Stimulated activated CD8-positive, alpha-beta memory T cell treated with anti-CD3 and anti-CD28 coated beads, Interleukin-2, amount 100 ng/mL, for 1 hour (primary cell): Measurements from ENCODE around the gene NIF3L1.
A peak's percentile ranks its signal among the peaks of the same experiment; 100 is the strongest.

Source experiments
- DNase-seq, 2 donors: peaks; one replicate each; pipeline ENCODE4 v3.0.0-alpha.2; 2020; ENCODE audit warnings: low read depth in 2 of 2

Gene NIF3L1, protein sequence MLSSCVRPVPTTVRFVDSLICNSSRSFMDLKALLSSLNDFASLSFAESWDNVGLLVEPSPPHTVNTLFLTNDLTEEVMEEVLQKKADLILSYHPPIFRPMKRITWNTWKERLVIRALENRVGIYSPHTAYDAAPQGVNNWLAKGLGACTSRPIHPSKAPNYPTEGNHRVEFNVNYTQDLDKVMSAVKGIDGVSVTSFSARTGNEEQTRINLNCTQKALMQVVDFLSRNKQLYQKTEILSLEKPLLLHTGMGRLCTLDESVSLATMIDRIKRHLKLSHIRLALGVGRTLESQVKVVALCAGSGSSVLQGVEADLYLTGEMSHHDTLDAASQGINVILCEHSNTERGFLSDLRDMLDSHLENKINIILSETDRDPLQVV

DNA sequence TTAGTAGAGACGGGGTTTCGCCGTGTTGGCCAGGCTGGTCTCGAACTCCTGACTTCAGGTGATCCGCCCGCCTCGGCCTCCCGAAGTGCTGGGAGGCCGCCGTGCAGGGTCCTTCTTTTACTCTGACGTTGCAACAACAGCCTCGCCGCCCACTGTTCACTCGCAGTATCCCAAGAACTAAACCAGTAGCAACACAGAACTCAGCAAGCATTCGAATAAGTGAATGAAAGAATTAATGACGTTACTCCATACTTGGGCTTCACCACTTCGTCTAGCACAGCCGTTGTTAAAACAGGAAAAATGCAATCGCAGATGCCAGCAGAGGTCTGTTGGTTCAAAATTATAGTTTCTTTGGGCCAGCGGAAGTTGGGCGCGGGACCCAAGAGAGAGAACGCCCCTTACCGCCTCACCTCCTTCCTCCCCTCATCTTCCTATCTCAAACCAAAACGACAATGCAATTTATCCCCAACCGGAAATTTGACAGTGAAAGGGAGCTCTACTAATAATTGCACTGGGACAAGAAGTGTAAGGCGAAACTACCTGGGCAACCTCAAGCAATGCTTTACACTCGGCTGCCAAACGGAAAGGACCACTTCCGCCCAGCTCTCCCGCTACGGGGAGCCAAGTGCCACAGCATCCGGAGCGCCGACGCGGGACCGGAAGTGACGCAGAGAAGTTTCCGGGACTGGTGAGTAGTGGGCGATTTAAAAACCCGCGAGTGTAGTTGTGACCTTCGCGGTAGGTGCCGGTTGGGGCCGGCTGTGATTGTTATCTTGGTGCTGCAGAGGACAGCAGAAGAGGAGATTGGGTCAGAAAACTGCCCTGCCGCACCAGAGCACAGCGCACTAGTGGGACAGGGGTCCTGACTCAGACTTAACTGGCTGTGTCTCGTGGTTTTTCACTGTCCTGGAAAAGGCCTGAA lies at the start of gene NIF3L1, which contains the start of gene PPIL3:
TSS of gene NIF3L1 (plus strand) at position 668 of the 922 bp plus-strand sequence. CDS start 2,573 bp downstream, outside the sequence.
TSS of gene PPIL3 (minus strand) at position 374 of the 922 bp plus-strand sequence. CDS start 1,462 bp downstream, outside the sequence.
- DNase-seq, result peak; percentile 91

DNA sequence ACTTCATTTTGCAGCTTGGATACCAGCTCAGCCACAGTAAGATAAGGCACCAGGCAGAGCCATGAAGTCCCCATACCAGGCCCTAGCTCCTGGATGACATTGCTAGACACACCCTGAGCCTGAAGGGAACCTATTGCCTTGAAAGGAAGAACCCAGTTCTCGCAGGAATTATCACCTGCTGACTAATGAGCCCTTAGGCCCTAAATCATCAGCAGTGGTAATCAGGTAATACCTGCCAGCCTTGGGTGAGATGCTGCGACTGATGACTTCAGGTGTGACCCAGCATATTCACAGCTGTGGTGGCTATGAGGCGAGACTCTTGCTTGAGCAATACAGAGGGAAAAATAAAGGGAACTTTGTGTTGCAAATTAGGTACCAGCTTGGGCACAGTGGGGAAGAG lies 49.7 kb upstream of the NIF3L1 start:
- DNase-seq, result no peak

DNA sequence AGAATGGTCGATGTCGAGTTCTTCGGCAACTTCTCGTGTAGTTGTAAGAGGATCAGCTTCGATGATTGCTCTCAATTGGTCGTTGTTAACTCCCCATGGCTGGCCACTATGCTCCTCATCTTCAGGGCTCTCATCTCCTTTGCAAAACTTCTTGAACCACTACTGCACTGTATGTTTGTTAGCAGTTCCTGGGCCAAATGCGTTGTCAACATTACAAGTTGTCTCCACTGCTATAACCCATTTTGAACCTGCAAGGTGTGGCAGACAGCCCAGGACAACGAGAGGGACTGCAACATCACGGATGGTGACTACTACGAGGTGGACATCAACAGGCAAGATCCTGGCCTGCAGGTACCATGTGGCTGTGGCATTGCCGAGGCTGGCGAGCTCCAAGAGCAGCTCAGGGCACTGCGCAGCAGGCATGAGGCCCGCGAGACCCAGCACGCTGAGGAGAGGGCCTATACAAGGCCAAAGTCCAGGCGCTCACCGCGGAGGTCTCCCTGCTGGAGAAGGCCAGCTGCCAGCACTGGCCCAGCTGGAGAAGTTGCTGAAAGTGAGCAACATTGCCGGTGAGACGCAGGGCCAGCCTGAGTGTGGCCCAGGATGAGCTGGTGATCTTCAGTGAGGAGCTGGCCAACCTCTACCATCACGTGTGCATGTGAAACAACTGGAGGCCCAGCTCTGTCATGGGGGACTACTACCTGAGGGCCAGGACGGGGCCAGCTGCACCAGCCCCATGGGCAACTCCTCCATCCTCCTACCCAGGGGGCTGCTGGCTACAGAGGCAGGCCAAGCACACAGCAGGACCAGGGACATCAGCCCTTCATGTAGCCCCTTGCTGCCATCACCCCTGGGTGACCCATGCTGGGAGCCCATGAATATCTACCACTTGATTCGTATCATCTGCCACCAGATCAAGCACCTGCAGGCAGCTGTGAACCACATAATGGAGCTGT lies 44.9 kb upstream of the NIF3L1 start:
- no peak for DNase-seq

GRCh38 chr2:200845194-200845593 lies 44.0 kb upstream of the NIF3L1 start:
- no peak for DNase-seq

DNA sequence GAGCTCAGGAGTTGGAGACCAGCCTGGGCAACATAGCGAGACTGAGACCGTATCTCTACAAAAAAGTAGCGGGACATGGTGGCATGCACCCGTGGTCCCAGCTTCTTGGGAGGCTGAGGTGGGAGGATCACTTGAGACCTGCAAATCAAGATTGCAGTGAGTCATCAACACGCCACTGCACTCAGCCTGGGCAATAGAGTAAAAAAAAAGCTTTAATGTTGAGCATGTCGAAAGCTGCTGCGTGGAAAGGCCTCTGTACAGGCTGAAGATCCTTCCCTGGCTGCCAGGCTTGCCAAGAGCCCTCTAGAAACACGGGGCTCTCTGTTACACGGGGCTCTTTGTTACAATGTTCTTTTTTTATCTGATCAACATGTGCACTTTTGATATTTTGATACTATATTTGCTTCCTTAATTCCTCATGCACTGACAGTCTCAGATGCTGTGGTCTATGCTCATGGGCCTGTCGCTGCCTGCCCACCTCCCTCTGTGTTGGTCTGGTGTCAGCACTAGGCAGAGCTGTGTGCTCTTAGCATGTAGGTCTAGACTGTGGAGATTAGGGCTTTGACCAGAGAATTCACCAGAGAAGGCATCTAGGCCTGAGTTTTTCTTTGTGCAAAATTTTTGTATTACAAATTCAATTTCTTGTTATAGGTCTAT lies 43.4 kb upstream of the NIF3L1 start:
- no peak for DNase-seq

GRCh38 chr2:200847269-200847668 lies 41.9 kb upstream of the NIF3L1 start:
- no peak for DNase-seq

DNA sequence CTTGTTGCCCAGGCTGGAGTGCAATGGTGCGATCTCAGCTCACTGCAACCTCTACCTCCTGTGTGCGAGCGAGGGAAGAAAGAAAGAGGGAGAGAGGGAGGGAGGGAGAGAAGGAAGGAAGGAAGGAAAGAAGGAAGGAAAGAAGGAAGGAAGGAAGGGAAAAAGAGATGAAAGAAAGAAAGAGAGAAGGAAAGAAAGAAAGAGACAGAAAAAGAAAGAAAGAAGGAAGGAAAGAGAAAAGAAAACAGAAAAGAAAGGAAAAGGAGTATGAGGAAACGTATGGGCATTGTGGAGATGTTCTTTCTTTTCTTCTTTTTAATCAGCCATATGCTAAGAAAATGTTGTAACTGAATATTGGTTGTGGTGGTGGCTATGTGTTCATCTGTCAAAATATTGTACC lies 41.2 kb upstream of the NIF3L1 start:
- no peak for DNase-seq

DNA sequence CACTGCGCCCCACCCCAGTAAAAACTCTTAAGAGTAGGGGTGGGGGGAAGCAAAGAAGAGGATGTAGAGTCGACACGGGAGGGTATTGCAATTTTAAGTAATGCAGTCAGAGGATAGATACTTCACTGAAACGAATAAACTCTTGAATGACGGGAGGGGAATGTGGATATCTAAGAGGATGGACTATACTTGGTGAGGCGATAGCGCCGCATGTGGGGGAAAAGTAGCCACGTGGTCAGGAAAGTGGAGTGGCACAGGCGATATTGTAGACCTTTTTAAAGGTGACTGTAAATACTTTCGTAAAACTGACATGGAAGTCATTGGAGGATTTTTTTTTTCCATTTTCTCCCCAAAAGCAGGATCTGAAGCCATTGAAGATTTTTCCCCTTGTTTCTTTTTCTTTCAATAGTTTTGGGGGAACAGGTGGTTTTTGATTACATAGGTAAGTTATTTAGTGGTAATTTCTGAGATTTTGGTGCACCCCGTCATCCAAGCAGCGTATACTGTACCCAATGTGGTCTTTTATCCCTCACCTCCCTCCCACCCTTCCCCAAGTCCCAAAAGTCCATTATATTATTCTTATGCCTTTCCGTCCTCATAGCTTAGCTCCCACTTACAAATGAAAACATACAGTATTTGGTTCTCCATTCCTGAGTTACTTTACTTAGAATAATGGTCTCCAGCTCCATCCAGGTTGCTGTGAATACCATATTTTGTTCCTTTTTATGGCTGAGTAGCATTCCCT lies 38.5 kb upstream of the NIF3L1 start:
- DNase-seq, result no peak

DNA sequence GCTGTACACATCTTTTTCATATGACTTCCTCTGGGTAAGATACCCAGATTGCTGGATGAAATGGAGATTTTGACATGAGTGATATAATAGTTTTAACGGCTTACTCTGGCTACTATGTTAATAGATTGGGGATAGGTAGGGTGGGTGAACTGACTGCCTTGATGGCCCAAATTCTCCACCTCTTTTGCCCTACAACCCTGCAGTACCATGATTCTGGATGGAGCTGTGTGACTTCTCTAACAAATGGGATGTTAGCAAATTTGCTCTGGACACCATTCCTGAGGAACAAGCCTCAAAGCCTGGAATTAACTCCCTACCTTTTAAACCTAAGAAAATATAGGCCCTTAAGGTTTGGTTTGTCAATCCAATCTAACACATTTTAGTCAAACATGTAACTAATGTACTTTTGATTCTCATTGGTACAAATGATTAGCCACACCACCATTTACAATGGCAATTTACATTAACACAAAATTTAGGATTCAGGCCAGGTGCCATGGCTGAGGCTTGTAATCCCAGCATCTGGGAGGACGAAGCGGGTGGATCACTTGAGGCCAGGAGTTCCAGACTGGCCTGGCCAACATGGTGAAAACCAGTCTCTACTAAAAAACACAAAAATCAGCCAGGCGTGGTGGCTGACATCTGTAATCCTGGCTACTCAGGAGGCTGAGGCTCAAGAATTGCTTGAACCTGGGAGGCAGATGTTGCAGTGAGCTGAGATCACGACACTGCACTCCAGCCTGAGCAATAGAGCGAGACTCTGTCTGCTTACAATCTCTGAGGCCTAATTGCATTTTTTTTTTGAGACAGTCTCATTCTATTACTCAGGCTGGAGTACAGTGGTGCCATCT lies 37.5 kb upstream of the NIF3L1 start:
- DNase-seq, result no peak

GRCh38 chr2:200852605-200853004 lies 36.6 kb upstream of the NIF3L1 start:
- DNase-seq, result no peak

- DNase-seq, result no peak
Measured at GRCh38 chr2:200856806-200857205, 32.4 kb upstream of the NIF3L1 start.

DNA sequence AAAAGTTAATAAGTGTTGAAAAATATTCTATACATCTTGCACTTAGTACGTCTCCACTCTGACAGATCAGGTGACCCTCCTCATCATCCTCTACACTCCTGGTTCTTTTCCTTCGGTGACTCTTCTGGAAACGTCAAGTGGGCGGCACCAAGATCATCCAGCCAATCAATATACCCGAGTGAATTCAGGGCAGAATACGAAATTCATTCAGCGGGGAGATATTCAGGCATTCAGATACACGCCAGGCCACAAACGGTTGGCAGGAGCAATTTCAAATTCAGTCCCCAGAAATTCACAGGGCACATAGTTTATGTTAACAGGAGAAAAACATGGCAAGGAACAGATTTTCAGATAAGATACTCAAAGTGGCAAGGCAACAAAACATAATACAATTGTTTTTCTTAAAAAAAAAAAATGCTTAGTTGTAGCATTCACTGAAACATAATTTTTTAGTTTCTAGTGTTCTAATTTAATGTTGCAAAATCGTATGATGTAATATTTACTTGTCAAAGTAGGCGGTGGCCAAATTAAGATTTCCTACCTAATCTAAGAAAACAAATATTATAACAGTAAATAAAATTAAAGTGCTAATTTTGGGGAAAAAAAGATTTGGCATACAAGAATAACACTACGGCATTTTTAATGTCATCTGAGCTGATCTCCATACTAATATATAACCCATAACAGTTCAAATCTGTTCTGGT lies 28.9 kb upstream of the NIF3L1 start:
- no peak for DNase-seq

GRCh38 chr2:200861617-200862155 lies 27.5 kb upstream of the NIF3L1 start:
- no peak for DNase-seq

DNA sequence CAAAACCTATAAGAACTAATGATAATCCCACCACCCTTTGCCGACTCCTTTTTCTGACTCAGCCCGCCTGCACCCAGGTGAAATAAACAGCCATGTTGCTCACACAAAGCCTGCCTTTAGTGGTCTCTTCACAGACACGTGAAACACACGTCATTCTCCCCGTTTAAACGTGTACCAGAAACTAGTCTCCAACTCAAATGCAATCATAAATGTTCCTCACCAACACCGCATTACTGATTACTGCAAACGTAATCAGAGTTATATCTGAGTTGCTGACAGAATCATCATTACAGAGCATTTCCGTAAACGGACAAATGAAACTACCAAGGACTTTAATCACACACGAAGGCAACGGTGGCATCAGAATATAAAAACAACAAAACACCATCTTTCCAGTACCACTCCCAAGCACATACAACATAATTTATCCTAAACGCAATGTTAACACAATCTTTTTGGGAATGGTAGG lies 26.6 kb upstream of the NIF3L1 start:
- peak in 1 of 2 donors; percentile 24 for DNase-seq

DNA sequence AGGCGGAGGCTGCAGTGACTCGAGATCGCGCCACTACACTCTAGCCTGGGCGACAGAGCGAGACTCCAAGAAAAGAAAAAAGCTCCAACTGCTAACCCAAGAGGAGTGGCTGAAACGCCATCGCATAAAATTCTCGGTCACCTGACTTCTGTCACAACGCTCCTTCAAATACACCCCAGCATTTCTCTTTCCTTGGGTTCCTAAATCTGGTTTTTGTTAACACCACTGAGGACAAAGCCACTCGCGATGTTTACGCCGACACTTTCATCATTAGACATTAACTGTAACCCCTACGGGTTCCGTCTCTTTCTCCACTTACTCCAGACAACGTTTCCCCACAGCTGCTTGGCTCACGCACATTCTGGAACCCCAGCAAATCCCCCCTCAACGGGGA lies 25.4 kb upstream of the NIF3L1 start:
- no peak for DNase-seq

- peak; percentile 94 for DNase-seq
Measured at GRCh38 chr2:200864176-200865034, 24.8 kb upstream of the NIF3L1 start, which contains the start of gene CLK1. Gene CLK1 (minus strand): TSS chr2:200864658. CDS start chr2:200861862, 2,796 bp downstream.

- DNase-seq, result no peak
Measured at GRCh38 chr2:200869014-200869413, 20.2 kb upstream of the NIF3L1 start.
